ENCODE data around the gene HBA2.
"Not testable (repeated sequence)": the region's sequence is repeated elsewhere in the genome, so short reads cannot be mapped to it uniquely, and the experiment has no call there.

The HBA2 gene

GRCh38 chr16:200388-200787 lies 27.7 kb downstream of the HBA2 start:
- no peak for DNase-seq (ENCODE audit: low read depth)
- no peak overlapping the region for H3K4me3 ChIP-seq (ENCODE audit: low read depth, low read length)
- no peak for TF ChIP-seq CTCF (IDR thresholded peaks at IDR 0.05; ENCODE audit: insufficient read depth, low read depth, low read length, missing control alignments)

DNA sequence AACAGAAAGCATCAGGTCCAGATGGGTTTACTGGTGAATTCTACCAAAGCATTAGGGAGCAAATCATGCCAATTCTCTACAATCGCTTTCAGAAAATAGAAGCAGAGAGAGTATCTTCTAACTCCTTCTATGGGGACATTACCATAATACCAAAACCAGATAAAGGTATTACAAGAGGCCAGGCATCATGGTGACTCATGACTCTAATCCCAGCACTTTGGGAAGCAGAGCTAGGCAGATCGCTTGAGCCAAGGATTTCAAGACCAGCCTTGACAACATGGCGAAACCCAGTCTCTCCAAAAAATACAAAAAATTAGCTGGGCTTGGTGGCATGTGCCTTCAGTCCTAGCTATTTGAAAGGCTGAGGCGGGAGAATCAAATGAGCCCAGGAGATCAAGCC lies 30.6 kb downstream of the HBA2 start:
- no peak for TF ChIP-seq CTCF (IDR thresholded peaks at IDR 0.05; ENCODE audit: insufficient read depth, low read depth, low read length, missing control alignments)
- DNase-seq (ENCODE audit: low read depth): no peak

GRCh38 chr16:204046-204445 lies 31.4 kb downstream of the HBA2 start:
- not testable (repeated sequence) for DNase-seq (ENCODE audit: low read depth); H3K4me3 ChIP-seq (ENCODE audit: low read depth, low read length)

More for the DNA sequence above, 30.6 kb downstream of the HBA2 start:
- no peak overlapping the region for H3K4me3 ChIP-seq (ENCODE audit: low read depth, low read length)

DNA sequence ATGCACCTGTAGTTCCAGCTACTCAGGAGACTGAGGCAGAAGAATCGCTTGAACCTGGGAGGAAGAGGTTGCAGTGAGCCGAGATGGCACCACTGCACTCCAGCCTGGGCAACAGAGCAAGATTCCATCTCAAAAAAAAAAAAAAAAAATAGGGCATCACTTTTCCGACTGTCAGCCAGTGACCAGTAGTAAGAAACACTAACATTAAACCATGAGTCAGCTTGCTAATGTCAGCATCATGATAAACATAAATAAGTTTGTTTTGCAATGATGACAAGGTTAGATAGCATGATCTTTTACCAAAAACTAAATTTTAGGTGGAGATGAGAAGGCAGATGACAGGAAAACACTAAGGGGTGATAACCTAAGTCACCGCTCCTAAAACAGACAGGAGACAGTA lies 36.7 kb downstream of the HBA2 start:
- H3K4me3 ChIP-seq (ENCODE audit: low read depth, low read length); DNase-seq (ENCODE audit: low read depth): not testable (repeated sequence)

DNA sequence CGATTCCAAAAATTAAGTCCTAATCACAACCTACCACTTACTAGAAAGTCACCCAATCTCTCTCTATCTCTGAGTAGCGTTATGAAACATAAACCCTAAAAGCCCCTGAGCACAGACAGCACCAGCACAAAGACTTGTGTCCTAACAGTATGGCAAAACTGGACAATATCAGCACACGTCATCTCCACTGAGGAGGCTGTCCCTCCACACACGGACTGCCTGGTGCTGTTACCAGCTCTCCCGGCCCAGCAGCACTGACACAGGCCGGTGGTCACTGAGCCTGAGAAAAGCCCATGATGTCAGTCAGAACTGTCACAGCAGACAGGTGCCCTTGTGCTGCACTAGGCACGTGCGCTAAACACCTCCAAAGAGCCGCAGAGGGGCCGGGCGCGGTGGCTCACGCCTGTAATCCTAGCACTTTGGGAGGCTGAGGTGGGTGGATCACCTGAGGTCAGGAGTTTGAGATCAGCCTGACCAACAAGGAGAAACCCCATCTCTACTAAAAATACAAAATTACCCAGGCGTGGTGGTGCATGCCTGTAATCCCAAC lies 39.0 kb downstream of the HBA2 start:
- not testable (repeated sequence) for DNase-seq (ENCODE audit: low read depth)

DNA sequence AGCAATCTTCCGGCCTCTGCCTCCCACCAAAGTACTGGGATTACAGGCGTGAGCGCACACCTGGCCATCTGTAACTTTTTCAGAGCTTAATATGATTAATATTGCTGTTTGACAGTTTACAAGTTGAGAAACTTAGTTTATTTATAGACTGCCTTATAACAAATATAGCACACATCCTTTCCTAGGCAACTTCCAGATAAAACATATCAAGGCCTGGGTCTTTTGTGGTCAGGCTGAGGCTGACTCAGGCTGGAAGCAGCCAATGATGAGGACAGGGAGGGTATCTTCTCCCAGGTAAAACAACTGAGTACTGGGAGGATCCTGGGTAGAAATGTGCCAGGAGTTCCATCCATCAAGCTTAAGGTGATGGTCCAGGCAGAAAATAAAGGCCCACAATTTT lies 40.3 kb downstream of the HBA2 start:
- no peak overlapping the region for H3K4me3 ChIP-seq (ENCODE audit: low read depth, low read length)
- no peak for TF ChIP-seq CTCF (IDR thresholded peaks at IDR 0.05; ENCODE audit: insufficient read depth, low read depth, low read length, missing control alignments)
- no peak for DNase-seq (ENCODE audit: low read depth)

More for the DNA sequence above, 39.0 kb downstream of the HBA2 start:
- not testable (repeated sequence) for H3K4me3 ChIP-seq (ENCODE audit: low read depth, low read length)

- no peak for TF ChIP-seq CTCF (IDR thresholded peaks at IDR 0.05; ENCODE audit: insufficient read depth, low read depth, low read length, missing control alignments)
- H3K4me3 ChIP-seq (ENCODE audit: low read depth, low read length): no peak overlapping the region
- DNase-seq (ENCODE audit: low read depth): no peak
Observed at GRCh38 chr16:220021-220420, 47.3 kb downstream of the HBA2 start.
